Kidney (tissue), 14 donors: ENCODE results near the gene PIP4K2A. TPM values are rescaled to one million over a fixed set of nuclear protein-coding genes. Genes with fewer than 3 reads are reported as not detected.

Source experiments
- DNase-seq, 5 donors: peaks; one replicate each; pipeline ENCODE4 v3.0.0-alpha.2; 2013 to 2020
- FAIRE-seq: peaks from 2 replicates; lab custom pipeline; 2012; peaks lifted over from hg19 to GRCh38; lab: Jason Lieb, UNC
- H3K27ac ChIP-seq, 2 donors: one replicate each; pipeline ENCODE4 v1.7.0; 2013; ENCODE audit warnings: low read depth in 2 of 2, low read length in 2 of 2, inconsistent platforms in 1 of 2
- H3K27me3 ChIP-seq: one replicate; pipeline ENCODE4 v1.7.1; 2013; ENCODE audit warnings: low read length, inconsistent platforms; ENCODE audit not compliant: control insufficient read depth, insufficient read depth
- H3K36me3 ChIP-seq, 3 donors: one replicate each; pipeline versions ENCODE4 v1.7.0 to v1.7.1; 2013; ENCODE audit warnings: low read length in 3 of 3, control low read depth in 1 of 3, inconsistent platforms in 1 of 3; ENCODE audit not compliant: insufficient read depth in 3 of 3, control insufficient read depth in 2 of 3
- H3K4me1 ChIP-seq, 3 donors: one replicate each; pipeline versions ENCODE4 v1.7.0 to v1.7.1; 2013; ENCODE audit warnings: low read length in 3 of 3, inconsistent platforms in 1 of 3, low read depth in 1 of 3; ENCODE audit not compliant: control insufficient read depth in 2 of 3, insufficient read depth in 2 of 3
- H3K4me3 ChIP-seq, 3 donors: one replicate each; pipeline versions ENCODE4 v1.7.0 to v1.8.1; 2013; ENCODE audit warnings: low read length in 3 of 3, control low read depth in 1 of 3, inconsistent platforms in 1 of 3
- H3K9ac ChIP-seq, 3 donors: one replicate each; pipeline versions ENCODE4 v1.7.0 to v1.7.1; 2013; ENCODE audit warnings: low read length in 3 of 3, control low read depth in 1 of 3, inconsistent platforms in 1 of 3
- H3K9me3 ChIP-seq, 3 donors: one replicate each; pipeline versions ENCODE4 v1.7.0 to v1.7.1; 2013; ENCODE audit warnings: low read length in 3 of 3, control low read depth in 1 of 3, inconsistent platforms in 1 of 3; ENCODE audit not compliant: control insufficient read depth in 2 of 3, insufficient read depth in 1 of 3
- intact Hi-C: fragments of 100-400 bp; cut with DNase I; formaldehyde crosslinking; loops from one replicate; pipeline ENCODE4 v1.11.1; 2022
- polyA plus RNA-seq: library from polyadenylated mRNA; stranded (reverse); fragments of 350-450 nt; fragmentation: Illumina TruSeq; extraction: RNeasy Lipid Tissue Mini Kit (QIAGEN cat#74804); gene quantifications from one replicate; pipeline ENCODE4 v1.2.3, GENCODE V29; 2014; ENCODE audit warnings: low read depth, low replicate concordance; ENCODE audit not compliant: insufficient read depth
- total RNA-seq: library from RNA; stranded (reverse); fragmentation: NEBNext Ultra II Directional; extraction: Animal tissue kit (Norgen Biotek cat#: 25700); gene quantifications from one replicate; pipeline ENCODE4 v1.2.1, GENCODE V29; 2021
- TF ChIP-seq, protein P1 (sequence below): IDR thresholded peaks from 3 replicates; pipeline ENCODE4 v1.5.1; 2012; ENCODE audit warnings: mild to moderate bottlenecking, moderate library complexity, borderline replicate concordance; ENCODE audit not compliant: insufficient read depth; ENCODE audit errors: extremely low read depth
- donor health status: control.
- donor health status: control.
- donor health status: control.
- donor health status: control.
- donor health status: control.
- donor health status: DM: yes; HTN: yes; CAD: no.
- donor health status: Normal renal cell carcinoma (clear cell type).

The PIP4K2A gene
- total and polyA plus RNA-seq, 2 donors from 2014 or later = 12.2 to 54.6 TPM

DNA sequence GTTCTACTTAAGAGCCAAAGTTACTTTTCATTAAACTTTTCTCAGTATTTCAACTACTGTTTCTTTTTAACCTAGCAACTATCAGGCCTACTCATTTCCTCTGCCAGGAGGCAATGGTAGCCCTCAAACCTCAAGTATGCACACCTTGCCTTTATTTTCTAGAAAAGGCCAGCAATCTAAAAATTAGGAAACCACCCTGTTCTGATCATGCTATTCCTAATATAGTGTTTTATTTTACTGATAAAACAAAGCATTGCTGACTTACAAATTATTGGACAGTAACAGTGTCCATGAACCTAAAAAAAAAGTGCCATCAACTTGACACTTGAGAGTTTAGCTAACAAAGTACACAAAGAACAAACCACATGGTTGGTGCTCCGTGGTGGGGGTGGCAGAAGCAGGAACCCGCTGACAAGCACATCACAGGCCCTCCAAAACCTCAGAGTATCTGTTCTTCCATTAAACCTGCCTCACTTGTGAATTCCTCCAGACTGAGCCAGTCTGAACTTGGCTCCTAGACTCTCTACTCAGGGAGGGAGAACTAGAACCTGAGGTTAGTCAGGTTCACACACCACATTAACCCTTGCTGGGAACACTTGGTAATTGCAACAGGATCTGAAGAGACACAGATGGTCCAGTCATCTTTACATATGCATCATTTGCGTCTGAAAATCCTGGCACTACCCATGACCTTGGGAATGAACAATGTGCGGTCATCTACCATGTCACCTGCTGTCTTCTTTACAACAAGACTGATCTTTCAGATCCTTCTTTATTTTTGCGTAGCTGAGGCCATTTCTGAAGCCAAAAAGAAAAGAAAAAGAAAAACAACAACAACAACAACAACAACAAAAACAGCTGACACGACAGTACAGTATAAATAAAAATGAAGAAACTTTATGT lies 31.9 kb downstream of the PIP4K2A start:
- Histone ChIP-seq H3K9ac (no peak overlapping the region), H3K27ac (peak overlapping the region in 1 of 2 donors; percentile 63), H3K27me3 (no peaks in the 10 kb centered on the region), H3K9me3 (no peaks in the 10 kb centered on the region), H3K36me3 (no peaks in the 10 kb centered on the region), H3K4me1 (peaks cover 0 to 22% (median 16%) of the 10 kb centered on the region in 3 donors), H3K4me3 (no peak overlapping the region)
- DNase-seq (no peak), FAIRE-seq (no peak)
- intact Hi-C loops = no loop called here
- TF ChIP-seq, protein P1, sequence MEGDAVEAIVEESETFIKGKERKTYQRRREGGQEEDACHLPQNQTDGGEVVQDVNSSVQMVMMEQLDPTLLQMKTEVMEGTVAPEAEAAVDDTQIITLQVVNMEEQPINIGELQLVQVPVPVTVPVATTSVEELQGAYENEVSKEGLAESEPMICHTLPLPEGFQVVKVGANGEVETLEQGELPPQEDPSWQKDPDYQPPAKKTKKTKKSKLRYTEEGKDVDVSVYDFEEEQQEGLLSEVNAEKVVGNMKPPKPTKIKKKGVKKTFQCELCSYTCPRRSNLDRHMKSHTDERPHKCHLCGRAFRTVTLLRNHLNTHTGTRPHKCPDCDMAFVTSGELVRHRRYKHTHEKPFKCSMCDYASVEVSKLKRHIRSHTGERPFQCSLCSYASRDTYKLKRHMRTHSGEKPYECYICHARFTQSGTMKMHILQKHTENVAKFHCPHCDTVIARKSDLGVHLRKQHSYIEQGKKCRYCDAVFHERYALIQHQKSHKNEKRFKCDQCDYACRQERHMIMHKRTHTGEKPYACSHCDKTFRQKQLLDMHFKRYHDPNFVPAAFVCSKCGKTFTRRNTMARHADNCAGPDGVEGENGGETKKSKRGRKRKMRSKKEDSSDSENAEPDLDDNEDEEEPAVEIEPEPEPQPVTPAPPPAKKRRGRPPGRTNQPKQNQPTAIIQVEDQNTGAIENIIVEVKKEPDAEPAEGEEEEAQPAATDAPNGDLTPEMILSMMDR = no peak

DNA sequence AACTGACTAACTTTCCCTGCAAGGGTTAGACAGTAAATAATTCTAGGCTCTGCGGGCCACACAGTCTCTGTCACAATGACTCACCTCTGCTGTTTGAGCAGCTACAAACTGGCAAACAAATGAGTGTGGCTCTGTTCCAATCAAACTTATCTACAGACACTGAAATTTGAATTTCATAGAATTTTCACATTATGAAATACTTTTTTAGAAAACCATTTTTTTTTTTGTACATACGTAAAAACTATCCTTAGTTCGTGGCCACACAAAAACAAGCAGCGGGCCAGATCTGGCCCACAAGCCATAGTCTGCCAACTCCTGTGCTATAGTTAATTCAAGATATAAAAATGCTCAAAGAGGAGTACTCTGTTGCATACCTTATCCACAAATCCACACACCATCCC lies 32.6 kb downstream of the PIP4K2A start:
- no peaks in the 10 kb centered on the region for H3K27me3 ChIP-seq
- H3K27ac ChIP-seq = no peak overlapping the region
- DNase-seq = no peak
- H3K4me1 ChIP-seq = peaks cover 0 to 22% (median 16%) of the 10 kb centered on the region in 3 donors
- no peak for FAIRE-seq
- no peaks in the 10 kb centered on the region for H3K36me3 ChIP-seq
- H3K4me3 ChIP-seq = no peak overlapping the region
- intact Hi-C loops = no loop called here
- TF ChIP-seq, protein P1 = no peak
- no peak overlapping the region for H3K9ac ChIP-seq
- no peaks in the 10 kb centered on the region for H3K9me3 ChIP-seq

GRCh38 chr10:22681301-22681700 lies 33.1 kb downstream of the PIP4K2A start:
- H3K27me3 ChIP-seq = no peaks in the 10 kb centered on the region
- FAIRE-seq (no peak), DNase-seq (no peak)
- H3K27ac ChIP-seq = no peak overlapping the region
- H3K4me3 ChIP-seq = no peak overlapping the region
- TF ChIP-seq, protein P1 = no peak
- H3K4me1 ChIP-seq = peaks cover 0 to 22% (median 16%) of the 10 kb centered on the region in 3 donors
- intact Hi-C loops = no loop called here
- H3K36me3 ChIP-seq = no peaks in the 10 kb centered on the region
- no peaks in the 10 kb centered on the region for H3K9me3 ChIP-seq
- H3K9ac ChIP-seq = no peak overlapping the region
